H1 (cell line): ENCODE measurements around the gene CCDC154. TPM values are rescaled to one million over a fixed set of nuclear protein-coding genes. Genes with fewer than 3 reads are reported as not detected.

ENCODE experiments used
- CTCF ChIA-PET: fragments of 300-600 bp; sonication (Branson Sonifier 250); formaldehyde crosslinking; loops from one replicate; lab custom pipeline; 2021; ENCODE audit not compliant: partially characterized antibody; lab: Charles Lee
- POLR2A ChIA-PET: fragments of 300-600 bp; sonication (Branson Sonifier 250); formaldehyde crosslinking; loops from one replicate; lab custom pipeline; 2021; ENCODE audit warnings: inconsistent platforms; ENCODE audit not compliant: partially characterized antibody; lab: Charles Lee
- DNase-seq, 2 experiments: peaks; one replicate each; pipeline versions ENCODE4 v3.0.0 to v3.0.0-alpha.2; 2010 to 2022; ENCODE audit warnings: low spot score in 2 of 2, low read depth in 1 of 2, mixed read lengths in 1 of 2
- FAIRE-seq: peaks from 2 replicates; lab custom pipeline; 2011; peaks lifted over from hg19 to GRCh38; lab: Jason Lieb, UNC
- H2AFZ ChIP-seq: 2 replicates; pipeline ENCODE4 v1.8.1; 2012; ENCODE audit warnings: low read length, inconsistent platforms
- H2AK5ac ChIP-seq: 2 replicates; pipeline ENCODE4 v1.6.1; 2013; ENCODE audit warnings: low read depth, low read length
- H2BK120ac ChIP-seq: replicated peaks from 2 replicates; pipeline ENCODE3; 2013; ENCODE audit warnings: low read depth, low read length, inconsistent platforms
- H2BK12ac ChIP-seq: 2 replicates; pipeline ENCODE4 v1.6.1; 2013; ENCODE audit warnings: low read depth, low read length
- H2BK15ac ChIP-seq: 2 replicates; pipeline ENCODE4 v1.6.1; 2013; ENCODE audit warnings: low read length
- H2BK20ac ChIP-seq: 2 replicates; pipeline ENCODE4 v1.6.1; 2013; ENCODE audit warnings: low read length
- H2BK5ac ChIP-seq: 2 replicates; pipeline ENCODE4 v1.6.1; 2013; ENCODE audit warnings: low read depth, low read length
- H3K14ac ChIP-seq: 2 replicates; pipeline ENCODE4 v1.6.1; 2013; ENCODE audit warnings: inconsistent platforms; ENCODE audit not compliant: insufficient read length
- H3K18ac ChIP-seq: 2 replicates; pipeline ENCODE4 v1.6.1; 2013; ENCODE audit warnings: low read length; ENCODE audit errors: extremely low read depth
- H3K23ac ChIP-seq: 2 replicates; pipeline ENCODE4 v1.6.1; 2013; ENCODE audit warnings: inconsistent platforms; ENCODE audit not compliant: insufficient read length
- H3K23me2 ChIP-seq: 2 replicates; pipeline ENCODE4 v1.6.1; 2013; ENCODE audit warnings: low read depth, low read length
- H3K27ac ChIP-seq: 2 replicates; pipeline ENCODE4 v1.6.1; 2011; ENCODE audit warnings: low read depth, low read length, inconsistent platforms
- H3K27me3 ChIP-seq, 4 experiments: replicated peaks in 1 of 4; 1 replicate in 1 of 4; 2 replicates in 3 of 4; pipeline versions ENCODE4 v1.6.1 to v1.8.1; 2011 to 2013; ENCODE audit warnings: low read length in 3 of 4, mild to moderate bottlenecking in 3 of 4, inconsistent platforms in 2 of 4, mixed read lengths in 2 of 4, moderate library complexity in 1 of 4; ENCODE audit not compliant: control insufficient read depth in 3 of 4, insufficient read depth in 3 of 4; ENCODE audit errors: extremely low read depth in 1 of 4
- H3K36me3 ChIP-seq, 4 experiments: 2 replicates each; pipeline versions ENCODE4 v1.6.1 to v1.8.1; 2011 to 2013; ENCODE audit warnings: mild to moderate bottlenecking in 4 of 4, low read length in 3 of 4, moderate library complexity in 2 of 4, control low read depth in 1 of 4, inconsistent platforms in 1 of 4; ENCODE audit not compliant: insufficient read depth in 4 of 4, control insufficient read depth in 2 of 4
- H3K4ac ChIP-seq: replicated peaks from 2 replicates; pipeline ENCODE3; 2013; ENCODE audit warnings: low read length, low read depth, mixed read lengths, inconsistent platforms; ENCODE audit not compliant: insufficient read length
- H3K4me1 ChIP-seq, 4 experiments: replicated peaks in 1 of 4; 1 replicate in 1 of 4; 2 replicates in 3 of 4; pipeline versions ENCODE4 v1.6.1 to v1.8.1; 2011 to 2013; ENCODE audit warnings: low read length in 3 of 4, inconsistent platforms in 2 of 4, mixed read lengths in 1 of 4; ENCODE audit not compliant: insufficient read depth in 4 of 4, control insufficient read depth in 3 of 4
- H3K4me2 ChIP-seq, 2 experiments: 2 replicates each; pipeline versions ENCODE4 v1.6.1 to v1.8.1; 2011 to 2013; ENCODE audit warnings: low read depth in 2 of 2, low read length in 2 of 2, control low read depth in 1 of 2, inconsistent platforms in 1 of 2, mild to moderate bottlenecking in 1 of 2; ENCODE audit not compliant: insufficient read depth in 1 of 2
- H3K4me3 ChIP-seq, 4 experiments: fragments of 200-600, 300-600 bp in 1 of 4; sonication (generic), shearing (Covaris generic), sonication (Bioruptor Twin) in 1 of 4; 2 replicates each; pipeline versions ENCODE4 v1.5.1 to v1.8.1; 2011 to 2016; ENCODE audit warnings: low read length in 4 of 4, low read depth in 3 of 4, control low read depth in 2 of 4, inconsistent platforms in 2 of 4, mild to moderate bottlenecking in 2 of 4, mixed read lengths in 1 of 4, moderate library complexity in 1 of 4; ENCODE audit not compliant: insufficient read depth in 2 of 4; ENCODE audit errors: extremely low read depth in 1 of 4
- H3K56ac ChIP-seq: replicated peaks from 2 replicates; pipeline ENCODE3; 2013; ENCODE audit warnings: low read depth, mild to moderate bottlenecking, mixed read lengths, low read length, inconsistent platforms; ENCODE audit not compliant: insufficient read length
- H3K79me1 ChIP-seq: 2 replicates; pipeline ENCODE4 v1.6.1; 2013; ENCODE audit warnings: low read depth, low read length, control low read depth
- H3K79me2 ChIP-seq, 2 experiments: 2 replicates each; pipeline versions ENCODE4 v1.6.1 to v1.8.1; 2012 to 2013; ENCODE audit warnings: low read length in 2 of 2, mild to moderate bottlenecking in 2 of 2, inconsistent platforms in 1 of 2; ENCODE audit not compliant: insufficient read depth in 2 of 2, control insufficient read depth in 1 of 2
- H3K9ac ChIP-seq, 4 experiments: replicated peaks in 1 of 4; 1 replicate in 1 of 4; 2 replicates in 3 of 4; pipeline versions ENCODE4 v1.6.1 to v1.8.1; 2011 to 2013; ENCODE audit warnings: low read depth in 3 of 4, low read length in 3 of 4, control low read depth in 2 of 4, mild to moderate bottlenecking in 2 of 4, moderate library complexity in 2 of 4, inconsistent platforms in 1 of 4; ENCODE audit errors: extremely low read depth in 1 of 4
- H3K9me3 ChIP-seq, 2 experiments: 2 replicates each; pipeline versions ENCODE4 v1.6.1 to v1.8.1; 2012 to 2013; ENCODE audit warnings: mild to moderate bottlenecking in 2 of 2, moderate library complexity in 2 of 2, control low read depth in 1 of 2, inconsistent platforms in 1 of 2, low read depth in 1 of 2, low read length in 1 of 2, mixed read lengths in 1 of 2; ENCODE audit not compliant: insufficient read depth in 2 of 2
- H4K20me1 ChIP-seq, 2 experiments: replicated peaks in 1 of 2; 2 replicates each; pipeline versions ENCODE3 to v1.8.1; 2011 to 2013; ENCODE audit warnings: inconsistent platforms in 2 of 2, low read length in 2 of 2, mild to moderate bottlenecking in 1 of 2; ENCODE audit not compliant: insufficient read depth in 2 of 2, control insufficient read depth in 1 of 2
- H4K5ac ChIP-seq: 2 replicates; pipeline ENCODE4 v1.6.1; 2013; ENCODE audit warnings: low read length, low read depth, mixed read lengths, inconsistent platforms; ENCODE audit not compliant: insufficient read length
- H4K8ac ChIP-seq: 2 replicates; pipeline ENCODE4 v1.8.0; 2013; ENCODE audit warnings: mild to moderate bottlenecking, moderate library complexity, low read length, inconsistent platforms; ENCODE audit not compliant: insufficient read depth; ENCODE audit errors: extremely low read depth
- H4K91ac ChIP-seq: replicated peaks from 2 replicates; pipeline ENCODE3; 2013; ENCODE audit warnings: low read length, mixed read lengths, inconsistent platforms; ENCODE audit not compliant: insufficient read length
- ASH2L ChIP-seq: fragments of 200-600, 300-600 bp; sonication (generic); IDR thresholded peaks from one replicate; pipeline ENCODE4 v1.7.1; 2017; ENCODE audit warnings: low read length
- BRCA1 ChIP-seq: IDR thresholded peaks from 2 replicates; pipeline ENCODE4 v1.6.1; 2012; ENCODE audit warnings: low read depth, low read length, improper control_type of control experiment
- CBX5 ChIP-seq: fragments of 300-800, 300-1000 bp; sonication (generic); IDR thresholded peaks from 2 replicates; pipeline ENCODE4 v1.7.1; 2016; ENCODE audit warnings: antibody characterized with exemption, low read length, low read depth
- CBX8 ChIP-seq: fragments of 300-800, 300-1000 bp; sonication (generic); IDR thresholded peaks from 2 replicates; pipeline ENCODE4 v1.7.1; 2016; ENCODE audit warnings: low read depth, low read length, borderline replicate concordance
- KDM1A ChIP-seq: fragments of 200-600, 300-600 bp; sonication (generic); IDR thresholded peaks from 2 replicates; pipeline ENCODE4 v1.7.1; 2016; ENCODE audit warnings: mild to moderate bottlenecking, low read length, borderline replicate concordance
- NRF1 ChIP-seq: IDR thresholded peaks from 2 replicates; pipeline ENCODE4 v1.6.1; 2011; ENCODE audit warnings: mild to moderate bottlenecking, low read depth, low read length, improper control_type of control experiment
- RBBP5 ChIP-seq: IDR thresholded peaks from 2 replicates; pipeline ENCODE4 v1.7.1; 2012; ENCODE audit warnings: low read depth, mild to moderate bottlenecking, inconsistent platforms, low read length, moderate library complexity, borderline replicate concordance
- RFX5 ChIP-seq: IDR thresholded peaks from 2 replicates; pipeline ENCODE4 v1.6.1; 2011; ENCODE audit warnings: low read depth, low read length, improper control_type of control experiment, borderline replicate concordance
- SAP30 ChIP-seq: fragments of 300-600 bp; sonication (generic); IDR thresholded peaks from 2 replicates; pipeline ENCODE4 v1.7.1; 2012; ENCODE audit warnings: low read length, moderate library complexity, mild to moderate bottlenecking, inconsistent platforms; ENCODE audit not compliant: insufficient read depth, insufficient replicate concordance
- SIRT6 ChIP-seq: IDR thresholded peaks from one replicate; pipeline ENCODE4 v1.7.1; 2012; ENCODE audit warnings: low read length, inconsistent platforms
- TCF12 ChIP-seq: IDR thresholded peaks from 2 replicates; pipeline ENCODE4 v1.6.1; 2011; ENCODE audit warnings: low read depth, mild to moderate bottlenecking, low read length
- WGBS, 2 experiments: shearing (Covaris generic) in 1 of 2; methylation state at CpG; one replicate each; pipeline versions ENCODE4 v1.1.6 to v1.1.7; 2013 to 2015; ENCODE audit warnings: low lambda C conversion rate in 2 of 2, mixed read lengths in 2 of 2, inconsistent platforms in 1 of 2, low coverage in 1 of 2, missing lambda C conversion rate in 1 of 2; ENCODE audit not compliant: insufficient replicate concordance in 2 of 2, insufficient coverage in 1 of 2, insufficient read length in 1 of 2; ENCODE audit errors: extremely low coverage in 1 of 2, missing lambda C conversion rate in 1 of 2; 5-methylcytosine and 5-hydroxymethylcytosine counted together
- polyA plus RNA-seq, 7 experiments: library from polyadenylated mRNA; depleted of rRNA in 3 of 7; stranded (reverse) in 5 of 7; unstranded in 2 of 7; fragments of >200 nt in 5 of 7; fragments of 200-250 nt in 2 of 7; gene quantifications; 1 replicate in 5 of 7; 2 replicates in 1 of 7; 4 replicates in 1 of 7; pipeline versions ENCODE4 v1.2.1 to v1.2.3, GENCODE V29; 2011 to 2013; ENCODE audit warnings: missing spikeins in 2 of 7, mixed read lengths in 2 of 7
- total RNA-seq: library from RNA; stranded (reverse); fragmentation: NEBNext Ultra II Directional; extraction: Animal tissue kit (Norgen Biotek cat#: 25700); gene quantifications from 2 replicates; pipeline ENCODE4 v1.2.1, GENCODE V29; 2021
- TF ChIP-seq, protein P1 (sequence below): IDR thresholded peaks from 2 replicates; pipeline ENCODE4 v1.6.1; 2012; ENCODE audit warnings: inconsistent platforms
- TF ChIP-seq, protein P2 (sequence below): IDR thresholded peaks from 2 replicates; pipeline ENCODE4 v1.6.1; 2011; ENCODE audit warnings: low read depth, mild to moderate bottlenecking, low read length; ENCODE audit not compliant: insufficient read depth

Gene CCDC154
- total and polyA plus RNA-seq, 2 of the 8 experiments (the other 6 are each of a cell fraction or from before 2014, with no cell fraction given) = 0.15 to 0.88 TPM

GRCh38 chr16:1437606-1438005, 6.8 kb downstream of the CCDC154 start:
- no peaks in the 10 kb centered on the region; a peak in 1 of 7 replicates for H3K4me1 ChIP-seq
- H2BK15ac ChIP-seq = no peak overlapping the region
- no peaks in the 10 kb centered on the region for H3K36me3 ChIP-seq
- no peak overlapping the region for H4K91ac ChIP-seq
- no peak overlapping the region for H2BK20ac ChIP-seq
- FAIRE-seq = no peak
- no peaks in the 10 kb centered on the region for H3K27me3 ChIP-seq
- H2BK5ac ChIP-seq = no peak overlapping the region
- H3K9me3 ChIP-seq = no peaks in the 10 kb centered on the region
- H3K4me3 ChIP-seq = no peak overlapping the region
- H4K5ac ChIP-seq = no peak overlapping the region
- TF ChIP-seq ASH2L (no peak), BRCA1 (no peak), NRF1 (no peak), RFX5 (no peak), CBX8 (no peak), SAP30 (no peak), KDM1A (no peak), TCF12 (no peak), SIRT6 (no peak), CBX5 (no peak), RBBP5 (no peak)
- TF ChIP-seq, protein P1, sequence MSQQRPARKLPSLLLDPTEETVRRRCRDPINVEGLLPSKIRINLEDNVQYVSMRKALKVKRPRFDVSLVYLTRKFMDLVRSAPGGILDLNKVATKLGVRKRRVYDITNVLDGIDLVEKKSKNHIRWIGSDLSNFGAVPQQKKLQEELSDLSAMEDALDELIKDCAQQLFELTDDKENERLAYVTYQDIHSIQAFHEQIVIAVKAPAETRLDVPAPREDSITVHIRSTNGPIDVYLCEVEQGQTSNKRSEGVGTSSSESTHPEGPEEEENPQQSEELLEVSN = no peak
- TF ChIP-seq, protein P2, sequence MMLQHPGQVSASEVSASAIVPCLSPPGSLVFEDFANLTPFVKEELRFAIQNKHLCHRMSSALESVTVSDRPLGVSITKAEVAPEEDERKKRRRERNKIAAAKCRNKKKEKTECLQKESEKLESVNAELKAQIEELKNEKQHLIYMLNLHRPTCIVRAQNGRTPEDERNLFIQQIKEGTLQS = no peak
- TF ChIP-seq, all 59 proteins: peak for 0
- CTCF ChIA-PET = interaction anchor here (0.5 to 4.0 kb wide), 6 partner anchors 10 to 693 kb away, joined by 3 to 30 read pairs (median 4); no protein-coding TSS in a partner anchor
- no peaks in the 10 kb centered on the region for H4K20me1 ChIP-seq
- H3K79me1 ChIP-seq = no peaks in the 10 kb centered on the region
- H3K9ac ChIP-seq = no peak overlapping the region
- no peak overlapping the region for H3K27ac ChIP-seq
- H3K18ac ChIP-seq = no peak overlapping the region
- H2BK120ac ChIP-seq = no peak overlapping the region
- H2AK5ac ChIP-seq = no peak overlapping the region
- H3K79me2 ChIP-seq = no peaks in the 10 kb centered on the region
- no peak overlapping the region for H3K23ac ChIP-seq
- POLR2A ChIA-PET = interaction anchor here (0.7 to 5.6 kb wide), 5 partner anchors 9 to 318 kb away, joined by 3 to 22 read pairs (median 4); partner anchors contain the start of gene UQCC4
- no peak overlapping the region for H3K4ac ChIP-seq
- H3K56ac ChIP-seq = no peak overlapping the region
- H2AFZ ChIP-seq = no peak overlapping the region
- peak overlapping the region; percentile 51; the same call in 1 of the 2 replicates for H4K8ac ChIP-seq
- WGBS, 2 experiments = 85% methylated on average over 4 of the region's 22 CpGs; no CpG with 5 or more reads in 1 of the 2 experiments
- H3K23me2 ChIP-seq = no peaks in the 10 kb centered on the region
- no peak overlapping the region for H3K4me2 ChIP-seq
- no peak overlapping the region for H3K14ac ChIP-seq
- no peak overlapping the region for H2BK12ac ChIP-seq
- DNase-seq = no peak
